Measurements from ENCODE around the gene GPER1.
"Not testable (repeated sequence)": the region's sequence is repeated elsewhere in the genome, so short reads cannot be mapped to it uniquely, and the experiment has no call there.

Gene GPER1

GRCh38 chr7:1106063-1106792 lies 18.3 kb downstream of the GPER1 start:
- no peak for DNase-seq

DNA sequence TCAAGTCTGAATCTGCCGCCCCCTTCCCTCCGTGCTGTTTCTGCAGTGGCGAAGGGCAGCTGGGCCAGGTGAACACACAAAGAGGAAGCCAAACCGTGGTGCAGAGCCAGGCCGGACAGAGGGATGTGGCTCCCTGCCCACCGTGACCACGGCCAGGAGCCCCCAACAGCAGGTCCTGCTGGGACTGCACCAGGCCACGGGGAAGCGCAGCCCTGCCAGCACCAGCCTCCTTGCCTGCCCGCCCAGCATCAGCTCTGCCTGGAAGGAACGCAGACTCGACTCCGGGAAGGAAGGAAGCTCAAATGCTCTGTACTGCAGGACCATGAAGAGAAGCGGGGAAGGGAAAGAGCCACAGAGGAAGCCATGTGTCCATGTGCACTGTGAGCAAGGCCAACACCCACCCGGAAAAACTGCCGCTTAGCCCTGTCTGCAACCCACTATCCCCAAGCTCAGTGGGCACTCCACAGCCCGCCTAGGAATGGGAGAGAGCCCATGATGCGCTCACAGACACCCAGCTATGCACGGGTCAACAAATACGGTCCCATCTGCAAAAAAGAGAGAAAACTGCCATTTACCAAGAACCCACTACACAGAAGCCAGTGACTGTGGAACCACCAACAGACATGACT lies 19.0 kb downstream of the GPER1 start:
- DNase-seq, result no peak

DNA sequence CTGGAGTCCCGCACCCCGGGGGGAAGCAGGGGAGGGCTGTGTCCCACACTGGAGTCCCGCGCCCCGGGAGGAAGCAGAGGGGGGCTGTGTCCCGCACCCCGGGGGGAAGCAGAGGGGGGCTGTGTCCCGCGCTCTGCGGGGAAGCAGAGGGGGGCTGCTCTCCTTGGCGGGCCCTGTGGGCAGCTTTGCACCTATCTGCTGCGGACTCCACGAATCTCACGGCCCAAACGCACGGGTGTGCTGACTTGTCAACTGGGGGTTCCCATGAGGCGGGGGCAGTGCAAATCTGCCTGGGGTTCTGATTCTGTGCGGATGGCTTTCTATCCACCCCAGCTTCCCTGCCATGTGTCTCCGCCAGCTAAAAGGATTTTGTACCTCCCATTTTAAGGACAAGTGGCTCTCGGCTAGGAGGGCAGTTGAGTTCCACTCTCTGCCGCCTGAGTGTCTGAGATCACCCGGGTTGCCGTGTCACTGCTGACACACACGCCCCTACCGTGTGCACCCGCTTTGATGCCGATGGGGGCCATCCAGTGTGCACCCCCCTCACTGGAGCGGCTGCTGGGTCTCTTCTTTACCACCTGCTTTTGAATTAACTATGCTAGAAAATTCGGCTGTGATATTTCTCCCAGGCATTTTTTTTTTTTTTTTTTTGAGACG lies 20.5 kb downstream of the GPER1 start:
- no peak for DNase-seq

DNA sequence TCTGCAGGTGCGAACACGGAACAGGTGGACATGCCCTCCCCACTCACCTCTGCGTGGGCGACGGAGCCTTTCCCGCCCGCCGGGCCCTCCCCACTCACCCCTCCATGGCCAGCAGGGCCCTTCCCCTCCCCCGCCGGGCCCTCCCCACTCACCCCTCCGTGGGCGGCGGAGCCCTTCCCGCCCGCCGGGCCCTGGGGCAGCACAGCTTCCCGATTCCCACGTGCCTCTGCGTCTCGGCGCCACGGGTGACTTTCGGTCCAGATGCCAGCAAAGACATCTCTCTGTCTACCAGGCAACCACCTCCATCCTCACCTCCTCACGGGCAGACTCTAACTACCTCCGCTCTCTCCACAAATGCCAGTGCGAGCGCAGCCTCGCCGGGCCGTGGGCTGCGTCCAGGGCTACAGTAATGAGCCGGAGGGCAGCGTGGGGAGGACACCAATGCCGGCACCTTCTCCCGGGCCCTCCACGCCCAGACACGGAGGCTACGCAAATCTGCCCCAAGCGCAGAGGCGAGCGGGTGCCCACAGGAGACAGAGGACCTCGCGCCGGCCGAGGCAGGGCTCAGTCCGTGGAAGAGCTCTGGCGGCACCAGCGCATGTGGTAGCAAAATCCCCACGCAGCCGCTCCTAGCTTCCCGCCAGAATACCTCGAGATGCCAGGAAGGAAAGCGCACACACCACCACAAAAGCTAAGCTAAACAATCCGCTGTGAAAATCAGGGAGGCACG lies 21.8 kb downstream of the GPER1 start:
- no peak for DNase-seq

GRCh38 chr7:1110358-1110757 lies 22.4 kb downstream of the GPER1 start:
- DNase-seq, result no peak

GRCh38 chr7:1111156-1111555 lies 23.2 kb downstream of the GPER1 start:
- DNase-seq, result no peak

GRCh38 chr7:1112109-1112508 lies 24.2 kb downstream of the GPER1 start:
- no peak for DNase-seq

DNA sequence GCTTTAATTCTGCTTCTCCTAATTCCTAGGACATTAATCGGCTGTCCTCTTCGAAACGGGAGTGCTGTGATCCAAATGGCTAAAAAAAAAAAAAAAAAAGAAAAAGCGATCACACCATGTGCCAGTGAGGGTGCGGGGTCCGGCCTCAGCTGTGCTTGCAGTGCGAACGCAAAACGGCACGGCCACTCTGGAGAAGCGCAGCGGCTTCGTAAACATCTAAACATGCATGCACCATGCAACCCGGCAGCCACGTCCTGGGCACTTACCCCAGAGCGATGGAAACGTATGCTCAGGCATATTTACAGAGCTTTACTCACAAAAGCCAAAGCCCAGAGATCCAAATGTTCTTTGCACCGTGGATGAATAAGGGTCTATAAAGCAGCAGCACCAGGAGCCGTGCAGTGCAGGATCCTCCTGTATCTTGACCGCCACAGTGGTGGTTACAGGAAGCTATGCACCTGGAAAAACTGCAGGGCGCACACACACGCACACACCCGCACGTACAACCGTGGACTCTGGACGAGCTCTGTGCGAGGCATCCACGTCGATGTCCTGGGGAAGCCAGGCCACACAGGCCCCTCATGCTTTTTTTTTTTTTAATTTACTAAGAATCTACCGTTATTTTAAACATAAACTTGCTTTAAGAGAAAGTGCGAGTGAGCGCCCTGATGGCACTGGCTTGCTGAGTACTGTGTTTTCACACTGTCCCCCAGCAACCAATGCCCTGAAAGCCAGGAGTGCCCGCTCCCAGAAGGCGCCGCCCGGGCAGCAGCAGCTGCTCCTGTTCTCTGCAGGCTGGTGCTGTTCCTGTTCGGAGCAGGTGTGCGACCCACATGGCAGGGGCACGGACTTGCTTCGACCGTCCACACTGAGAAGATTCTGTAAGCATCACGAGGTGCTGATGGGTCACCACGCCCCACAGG lies 25.0 kb downstream of the GPER1 start:
- no peak for DNase-seq

DNA sequence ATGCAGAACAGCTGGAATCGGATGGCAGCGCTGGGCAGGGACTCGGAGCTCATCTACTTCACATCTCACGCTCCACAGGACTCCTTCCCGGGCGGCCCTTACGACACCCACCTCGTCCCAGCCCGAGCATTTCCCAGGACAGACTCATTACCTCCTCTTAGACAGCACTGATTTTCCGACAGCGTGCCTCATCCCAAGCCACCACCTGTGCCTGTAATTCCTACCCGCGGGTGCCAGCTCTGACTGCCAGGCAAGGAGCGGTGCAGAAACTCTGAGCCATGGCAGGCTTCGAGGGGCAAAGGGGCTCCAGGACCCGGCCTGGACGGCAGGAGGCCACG lies 25.6 kb downstream of the GPER1 start:
- DNase-seq, result peak; percentile 45

DNA sequence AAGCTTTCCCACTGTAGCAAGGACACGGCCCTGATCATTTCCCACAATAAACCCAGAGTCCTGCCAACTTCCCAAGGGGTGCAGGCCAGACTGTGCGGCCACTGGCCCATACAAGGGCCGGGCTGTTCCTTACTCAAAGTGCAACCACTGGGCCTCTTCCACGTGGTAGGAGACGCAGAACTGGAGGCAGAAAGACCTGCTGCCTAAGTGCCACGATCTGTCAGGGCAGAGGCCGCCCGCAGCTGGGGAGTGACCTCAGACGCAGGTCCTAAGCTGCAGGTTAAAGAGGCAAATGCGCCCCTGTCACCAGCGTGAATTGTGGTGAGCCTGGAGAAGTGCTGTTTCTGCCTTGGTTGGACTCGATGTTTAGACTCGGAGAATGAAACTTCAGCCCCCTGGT lies 26.2 kb downstream of the GPER1 start:
- no peak for DNase-seq

DNA sequence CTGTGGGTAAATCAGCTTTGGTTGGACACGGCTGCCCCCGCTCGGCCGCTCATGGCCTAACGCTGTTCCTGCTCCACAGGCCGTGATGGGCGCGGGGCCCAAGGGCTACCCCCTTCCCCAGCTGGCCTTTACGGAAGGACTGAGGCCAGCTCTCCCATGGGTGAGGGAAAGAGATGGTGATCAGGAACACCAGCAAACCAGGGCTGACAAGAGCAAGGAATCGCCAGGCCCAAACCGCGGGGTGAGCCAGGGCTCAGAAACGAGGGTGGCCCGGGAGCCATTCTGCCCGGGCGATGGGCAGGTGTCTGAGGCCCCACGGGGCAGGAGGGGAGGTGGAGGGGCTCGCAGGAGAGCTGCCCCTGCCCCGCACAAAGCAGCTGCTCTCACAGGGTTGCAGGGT lies 26.6 kb downstream of the GPER1 start:
- DNase-seq, result no peak

- DNase-seq, result not testable (repeated sequence)
These were observed 27.5 kb downstream of the GPER1 start for GRCh38 chr7:1115171-1116045.

DNA sequence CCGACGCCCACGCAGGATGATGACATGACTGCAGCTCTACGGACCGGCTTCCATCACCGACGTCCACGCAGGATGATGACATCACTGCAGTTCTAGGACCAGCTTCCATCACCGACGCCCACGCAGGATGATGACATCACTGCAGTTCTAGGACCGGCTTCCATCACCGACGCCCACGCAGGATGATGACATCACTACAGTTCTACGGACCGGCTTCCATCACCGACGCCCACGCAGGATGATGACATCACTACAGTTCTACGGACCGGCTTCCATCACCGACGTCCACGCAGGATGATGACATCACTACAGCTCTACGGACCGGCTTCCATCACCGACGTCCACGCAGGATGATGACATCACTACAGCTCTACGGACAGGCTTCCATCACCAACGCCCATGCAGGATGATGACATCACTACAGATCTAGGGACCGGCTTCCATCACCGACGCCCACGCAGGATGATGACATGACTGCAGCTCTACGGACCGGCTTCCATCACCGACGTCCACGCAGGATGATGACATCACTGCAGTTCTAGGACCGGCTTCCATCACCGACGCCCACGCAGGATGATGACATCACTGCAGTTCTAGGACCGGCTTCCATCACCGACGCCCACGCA lies 28.6 kb downstream of the GPER1 start:
- DNase-seq, result not testable (repeated sequence)

DNA sequence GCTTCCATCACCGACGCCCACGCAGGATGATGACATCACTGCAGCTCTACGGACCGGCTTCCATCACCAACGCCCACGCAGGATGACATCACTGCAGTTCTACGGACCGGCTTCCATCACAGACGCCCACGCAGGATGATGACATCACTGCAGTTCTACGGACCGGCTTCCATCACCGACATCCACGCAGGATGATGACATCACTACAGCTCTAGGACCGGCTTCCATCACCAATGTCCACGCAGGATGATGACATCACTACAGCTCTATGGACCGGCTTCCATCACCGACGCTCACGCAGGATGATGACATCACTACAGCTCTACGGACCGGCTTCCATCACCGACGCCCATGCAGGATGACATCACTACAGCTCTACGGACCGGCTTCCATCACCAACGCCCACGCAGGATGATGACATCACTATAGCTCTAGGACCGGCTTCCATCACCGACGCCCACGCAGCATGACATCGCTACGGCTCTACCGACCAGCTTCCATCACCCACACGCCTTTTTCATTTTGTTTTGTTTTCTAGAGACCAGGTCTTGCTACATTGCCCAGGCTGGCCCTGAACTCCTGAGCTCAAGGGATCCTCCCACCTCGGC lies 29.5 kb downstream of the GPER1 start:
- no peak for DNase-seq

GRCh38 chr7:1119201-1119600 lies 31.3 kb downstream of the GPER1 start:
- no peak for DNase-seq

DNA sequence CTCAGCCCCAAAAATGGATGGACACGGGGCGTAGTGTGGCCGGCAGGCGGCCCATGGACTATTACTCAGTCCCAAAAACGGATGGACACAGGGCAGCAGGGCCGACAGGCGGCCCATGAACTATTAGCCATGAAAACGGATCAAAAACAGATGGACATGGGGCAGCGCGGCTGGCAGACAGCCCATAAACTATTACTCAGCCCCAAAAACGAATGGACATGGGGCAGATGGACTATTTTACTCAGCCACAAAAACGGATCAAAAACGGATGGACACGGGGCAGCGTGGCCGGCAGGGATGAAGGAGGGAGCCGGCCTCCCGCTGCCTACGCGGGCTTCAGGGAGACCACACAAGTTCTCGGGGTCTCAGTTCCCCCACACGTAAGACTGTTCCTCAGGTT lies 32.9 kb downstream of the GPER1 start:
- no peak for DNase-seq

GRCh38 chr7:1121476-1121875 lies 33.6 kb downstream of the GPER1 start:
- no peak for DNase-seq

- no peak for DNase-seq
These were observed 34.2 kb downstream of the GPER1 start for GRCh38 chr7:1121886-1122831.

- DNase-seq, result no peak
These were observed 35.1 kb downstream of the GPER1 start for GRCh38 chr7:1122832-1123501.

Measured in NCI-H2171 (cell line).